Measurements from ENCODE around the gene KCNIP1.

Gene KCNIP1

DNA sequence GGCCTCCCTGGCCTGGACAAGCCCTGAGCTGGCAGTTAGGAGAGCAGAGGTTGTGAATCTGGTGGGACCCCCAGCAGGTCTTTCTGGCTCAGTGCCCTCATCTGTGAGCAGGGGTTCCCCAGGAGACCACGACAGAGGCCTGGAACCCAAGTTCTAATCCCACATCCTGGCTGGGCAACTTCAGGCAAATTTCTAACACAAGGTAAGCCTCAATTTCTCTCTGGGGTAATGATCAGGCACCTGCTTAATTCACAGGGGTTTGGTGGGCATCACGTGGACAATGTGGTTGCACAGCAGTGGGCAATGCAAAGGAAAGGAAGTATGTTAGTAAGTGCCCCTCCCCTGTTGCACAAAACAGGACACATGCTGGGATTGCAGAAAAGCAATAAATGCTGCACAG lies 1.9 kb upstream of the KCNIP1 start (continued):
- TF ChIP-seq, protein P1, sequence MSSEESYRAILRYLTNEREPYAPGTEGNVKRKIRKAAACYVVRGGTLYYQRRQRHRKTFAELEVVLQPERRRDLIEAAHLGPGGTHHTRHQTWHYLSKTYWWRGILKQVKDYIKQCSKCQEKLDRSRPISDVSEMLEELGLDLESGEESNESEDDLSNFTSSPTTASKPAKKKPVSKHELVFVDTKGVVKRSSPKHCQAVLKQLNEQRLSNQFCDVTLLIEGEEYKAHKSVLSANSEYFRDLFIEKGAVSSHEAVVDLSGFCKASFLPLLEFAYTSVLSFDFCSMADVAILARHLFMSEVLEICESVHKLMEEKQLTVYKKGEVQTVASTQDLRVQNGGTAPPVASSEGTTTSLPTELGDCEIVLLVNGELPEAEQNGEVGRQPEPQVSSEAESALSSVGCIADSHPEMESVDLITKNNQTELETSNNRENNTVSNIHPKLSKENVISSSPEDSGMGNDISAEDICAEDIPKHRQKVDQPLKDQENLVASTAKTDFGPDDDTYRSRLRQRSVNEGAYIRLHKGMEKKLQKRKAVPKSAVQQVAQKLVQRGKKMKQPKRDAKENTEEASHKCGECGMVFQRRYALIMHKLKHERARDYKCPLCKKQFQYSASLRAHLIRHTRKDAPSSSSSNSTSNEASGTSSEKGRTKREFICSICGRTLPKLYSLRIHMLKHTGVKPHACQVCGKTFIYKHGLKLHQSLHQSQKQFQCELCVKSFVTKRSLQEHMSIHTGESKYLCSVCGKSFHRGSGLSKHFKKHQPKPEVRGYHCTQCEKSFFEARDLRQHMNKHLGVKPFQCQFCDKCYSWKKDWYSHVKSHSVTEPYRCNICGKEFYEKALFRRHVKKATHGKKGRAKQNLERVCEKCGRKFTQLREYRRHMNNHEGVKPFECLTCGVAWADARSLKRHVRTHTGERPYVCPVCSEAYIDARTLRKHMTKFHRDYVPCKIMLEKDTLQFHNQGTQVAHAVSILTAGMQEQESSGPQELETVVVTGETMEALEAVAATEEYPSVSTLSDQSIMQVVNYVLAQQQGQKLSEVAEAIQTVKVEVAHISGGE (tag by site-specific recombination; conservative IDR thresholded peaks at IDR 0.05; ENCODE audit: low read depth): no peak
- no peak for TF ChIP-seq ZBTB21 (tag by site-specific recombination; IDR thresholded peaks at IDR 0.05)
- no peak for TF ChIP-seq FEZF1 (tag by site-specific recombination; IDR thresholded peaks at IDR 0.05)
- no peak for TF ChIP-seq ZSCAN23 (tag by site-specific recombination; IDR thresholded peaks at IDR 0.05)
- no peak for TF ChIP-seq ZNF37A (tag by site-specific recombination; IDR thresholded peaks at IDR 0.05)
- no peak for TF ChIP-seq ZNF26 (tag by site-specific recombination; IDR thresholded peaks at IDR 0.05)

DNA sequence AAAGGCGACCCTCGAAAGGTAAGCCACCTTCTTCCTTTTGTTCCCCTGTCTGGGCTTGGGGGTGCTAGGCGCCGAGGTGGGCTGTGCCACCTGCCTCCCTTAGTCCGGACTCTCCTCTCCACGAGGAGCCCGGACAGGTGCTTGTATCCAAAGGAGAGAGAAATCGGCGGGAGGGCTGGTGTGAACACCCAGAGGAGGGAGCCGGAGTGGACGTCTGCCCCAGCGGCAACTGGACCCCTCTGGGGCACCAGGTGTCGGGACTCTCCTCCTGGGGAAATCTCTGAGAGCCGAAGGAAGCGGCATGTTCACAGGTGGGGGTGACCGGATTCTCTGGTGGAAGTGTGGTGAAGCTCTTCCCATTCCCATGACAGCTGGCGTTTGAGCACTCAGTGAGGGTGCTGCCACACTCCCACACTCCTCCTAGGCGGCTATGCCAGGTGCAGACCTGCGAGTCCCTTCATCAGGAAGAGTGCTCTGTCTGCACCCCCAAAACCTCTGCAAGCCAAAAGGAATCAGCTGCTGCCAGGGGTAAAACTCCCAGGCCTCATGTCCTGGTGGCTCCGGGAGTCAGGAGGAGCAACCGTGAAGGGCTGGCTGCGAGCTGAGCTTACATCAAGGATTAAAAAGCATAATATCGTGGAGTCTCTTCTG lies 921 bp downstream of the KCNIP1 start:
- no peaks in the 10 kb centered on the region for H3K4me1 ChIP-seq (ENCODE audit: control insufficient read depth, insufficient read depth, low read length)
- no peak overlapping the region for H3K27ac ChIP-seq (ENCODE audit: extremely low read depth, low read depth, low read length)
- ChIA-PET CTCF (interaction anchor here (0.7 kb wide), 1 partner anchor 170 kb away, joined by 3 read pairs; no protein-coding TSS in a partner anchor), POLR2A (no interaction called here)
- no peaks in the 10 kb centered on the region for H3K9me3 ChIP-seq (ENCODE audit: control insufficient read depth, insufficient read depth, low read depth, low read length)
- H3K4me3 ChIP-seq (ENCODE audit: low read depth, low read length): no peak overlapping the region
- H3K36me3 ChIP-seq (ENCODE audit: control insufficient read depth in 2 of 2, insufficient read depth in 1 of 2, low read length in 2 of 2): no peaks in the 10 kb centered on the region
- no peak for TF ChIP-seq ZNF692 (tag by site-specific recombination; IDR thresholded peaks at IDR 0.05)
- 0 out of 2 replicates have a peak, but pooled peaks have one; percentile 16 for TF ChIP-seq ZNF341 (tag by site-specific recombination; IDR thresholded peaks at IDR 0.05; ENCODE audit: low read depth)
- TF ChIP-seq ZBTB6 (tag by site-specific recombination; IDR thresholded peaks at IDR 0.05): no peak
- TF ChIP-seq MYNN (tag by site-specific recombination; IDR thresholded peaks at IDR 0.05; ENCODE audit: borderline replicate concordance): no peak
- TF ChIP-seq ZNF843 (tag by site-specific recombination; IDR thresholded peaks at IDR 0.05): no peak

GRCh38 chr5:170508036-170508435 lies 4.2 kb downstream of the KCNIP1 start:
- ChIA-PET CTCF (interaction anchor here (0.9 to 1.5 kb wide), 4 partner anchors 8 to 88 kb away, joined by 3 to 4 read pairs (median 3); no protein-coding TSS in a partner anchor), POLR2A (no interaction called here)
- Histone ChIP-seq H3K36me3 (ENCODE audit: control insufficient read depth in 2 of 2, insufficient read depth in 1 of 2, low read length in 2 of 2) (no peaks in the 10 kb centered on the region), H3K27ac (ENCODE audit: extremely low read depth, low read depth, low read length) (no peak overlapping the region), H3K4me3 (ENCODE audit: low read depth, low read length) (no peak overlapping the region), H3K4me1 (ENCODE audit: control insufficient read depth, insufficient read depth, low read length) (no peaks in the 10 kb centered on the region), H3K9me3 (ENCODE audit: control insufficient read depth, insufficient read depth, low read depth, low read length) (no peaks in the 10 kb centered on the region)
- no peak for TF ChIP-seq HOXD13 (CRISPR knock-in tag; IDR thresholded peaks at IDR 0.05; ENCODE audit: borderline replicate concordance)
- no peak for TF ChIP-seq ZNF664 (tag by site-specific recombination; IDR thresholded peaks at IDR 0.05)
- TF ChIP-seq ZNF274 (IDR thresholded peaks at IDR 0.05; ENCODE audit: low read length): no peak
- TF ChIP-seq ZNF274 (tag by site-specific recombination; IDR thresholded peaks at IDR 0.05; ENCODE audit: borderline replicate concordance): no peak
- no peak for TF ChIP-seq HOXA7 (CRISPR knock-in tag; IDR thresholded peaks at IDR 0.05; ENCODE audit: borderline replicate concordance)
- no peak for TF ChIP-seq ATF2 (tag by site-specific recombination; IDR thresholded peaks at IDR 0.05; ENCODE audit: low read depth)
- no peak for TF ChIP-seq TRIM28 (IDR thresholded peaks at IDR 0.05; ENCODE audit: borderline replicate concordance, low read length)

Data from HEK293 (cell line).